Activated T-helper 1 cell treated with anti-CD3 and anti-CD28 coated beads, Interleukin-2, amount 50 U/mL, for 16 hours (primary cell): Measurements from ENCODE around the gene TSC2.
"Not testable (repeated sequence)": the region's sequence is repeated elsewhere in the genome, so short reads cannot be mapped to it uniquely, and the experiment has no call there.

Experiments used
- DNase-seq, 2 donors: peaks; one replicate each; pipeline ENCODE4 v3.0.0-alpha.2; 2020; ENCODE audit warnings: low read depth in 1 of 2, low spot score in 1 of 2

TSC2 gene

DNA sequence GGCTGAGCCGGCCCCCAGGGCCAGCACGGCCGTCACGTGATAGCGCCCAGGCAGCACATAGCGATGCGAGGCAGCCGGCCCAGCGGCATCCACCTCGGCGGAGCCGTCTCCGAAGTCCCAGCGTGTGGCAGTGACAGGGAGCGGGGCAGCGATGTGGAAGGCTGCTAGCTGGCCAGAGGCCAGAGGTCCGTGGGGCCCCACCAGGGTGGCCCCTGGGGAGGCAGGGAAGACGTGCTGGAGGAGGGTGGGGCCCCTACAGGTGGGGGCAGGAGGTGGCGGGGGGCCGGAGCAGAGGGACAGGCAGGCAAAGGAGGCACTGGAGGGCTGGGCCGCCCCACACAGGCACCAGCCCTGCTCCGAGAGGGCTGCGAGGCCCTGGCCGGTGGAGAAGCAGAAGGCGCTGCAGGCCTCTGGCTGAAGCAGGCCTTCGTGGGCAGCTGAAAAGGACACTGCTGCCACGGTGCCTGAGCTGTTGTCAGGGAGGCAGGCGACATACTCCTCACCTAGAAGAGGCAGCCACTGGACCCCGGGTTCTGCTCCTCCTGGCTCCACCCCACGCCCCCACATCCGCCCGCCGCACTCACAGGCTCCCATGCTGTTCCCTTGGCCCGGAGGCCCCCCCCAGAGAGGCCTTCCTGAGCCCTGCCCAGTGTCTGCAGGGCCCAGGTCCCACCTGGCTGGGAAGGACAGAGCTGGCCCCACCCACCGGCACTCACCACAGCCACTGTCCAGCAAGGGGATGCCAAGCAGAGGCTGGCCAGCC, 70.4 kb downstream of the TSC2 start:
- not testable (repeated sequence) for DNase-seq

DNA sequence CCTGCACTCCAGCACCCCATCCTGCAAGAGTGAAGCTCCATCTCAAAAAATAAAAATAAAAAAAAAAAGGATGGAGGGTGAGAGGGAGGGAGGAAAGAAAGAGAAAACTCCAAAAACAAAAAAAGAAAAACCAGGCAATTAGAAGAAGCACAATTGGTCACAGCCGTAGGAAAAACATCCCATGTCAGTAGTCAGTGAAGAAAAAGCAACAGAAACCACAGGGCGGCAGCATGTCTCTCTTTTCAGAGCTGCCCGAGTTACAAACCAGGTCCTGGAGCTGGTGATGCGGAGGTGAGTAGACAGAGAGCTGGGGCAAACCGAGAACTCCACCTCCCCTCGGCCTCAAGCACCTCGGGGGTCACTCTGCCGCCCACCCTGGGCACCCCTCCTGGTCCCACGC, 73.5 kb downstream of the TSC2 start:
- not testable (repeated sequence) for DNase-seq

DNA sequence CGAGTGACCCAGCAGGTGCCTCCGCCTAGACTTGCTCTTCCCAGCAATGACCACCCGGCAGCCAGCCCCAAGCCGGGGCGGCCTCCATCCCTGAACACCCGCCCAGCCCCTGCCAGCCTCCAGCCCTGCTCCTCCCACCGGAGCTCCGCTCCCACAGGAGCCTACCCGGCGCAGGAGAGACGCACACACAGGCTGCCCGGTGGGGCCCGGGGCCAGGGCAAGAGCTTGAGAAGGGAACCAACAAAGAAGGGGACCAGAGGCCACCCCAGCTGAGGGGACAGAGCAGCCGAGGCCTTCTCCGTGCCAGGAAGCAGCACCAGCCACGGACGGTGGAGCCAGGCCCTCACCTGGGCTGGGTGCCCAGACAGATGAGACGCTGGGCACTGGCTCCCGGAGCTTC, 74.1 kb downstream of the TSC2 start:
- DNase-seq: no peak

DNA sequence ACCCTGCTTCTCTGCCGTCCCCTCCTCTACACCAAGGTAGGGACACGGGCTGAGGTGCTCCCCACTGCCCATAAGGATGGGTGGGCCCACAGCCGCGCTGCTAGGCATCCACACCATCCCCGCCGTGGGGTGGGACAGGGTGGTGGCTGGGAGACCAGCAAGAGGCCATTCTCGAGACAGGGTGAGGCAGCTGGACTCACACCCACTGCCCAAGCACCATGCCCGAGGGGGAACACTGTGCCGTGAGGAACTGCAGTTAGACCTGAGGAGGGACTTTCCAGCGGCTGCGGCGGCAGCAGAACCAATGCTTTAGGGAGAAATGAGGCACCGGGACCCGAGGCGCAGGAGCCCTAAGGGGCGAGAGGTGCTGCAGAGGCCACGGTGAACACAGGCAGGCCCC, 74.6 kb downstream of the TSC2 start:
- DNase-seq: no peak

DNA sequence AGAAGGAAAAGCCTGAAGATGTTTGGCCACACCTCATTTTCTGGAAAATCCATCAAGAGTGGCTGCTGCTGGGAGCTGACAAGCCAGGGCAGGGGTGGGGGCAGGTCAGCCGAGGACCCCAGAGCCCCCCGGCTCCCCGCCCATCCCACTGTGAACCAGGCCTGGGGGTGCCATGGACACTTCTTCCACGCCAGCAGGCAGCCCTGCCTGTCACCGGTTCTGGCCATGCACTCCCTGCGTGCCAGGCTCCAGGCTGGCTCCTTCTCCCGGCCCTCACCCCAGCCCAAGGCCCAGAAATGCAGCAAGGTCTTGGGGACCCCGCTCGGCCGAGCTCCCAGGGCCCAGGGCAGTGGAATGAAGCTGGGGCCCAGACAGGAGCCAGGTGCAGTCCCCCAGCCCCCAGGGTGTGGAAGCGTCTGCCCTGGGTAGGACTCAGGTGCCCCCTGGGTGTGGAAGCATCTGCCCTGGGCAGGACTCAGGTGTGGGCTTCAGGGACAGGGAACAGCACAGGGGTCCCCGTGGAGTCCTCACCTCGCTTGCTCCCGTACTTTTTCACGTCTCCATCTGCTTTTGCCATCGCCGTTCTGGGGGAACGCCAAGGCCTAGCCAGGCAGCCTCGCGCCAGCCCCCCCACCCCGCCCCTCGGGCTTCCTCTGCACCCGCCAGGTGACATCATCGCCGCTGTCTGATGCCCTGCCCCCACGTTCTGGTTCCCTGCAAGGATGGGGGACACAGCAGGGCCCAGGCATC, 75.3 kb downstream of the TSC2 start:
- not testable (repeated sequence) for DNase-seq

DNA sequence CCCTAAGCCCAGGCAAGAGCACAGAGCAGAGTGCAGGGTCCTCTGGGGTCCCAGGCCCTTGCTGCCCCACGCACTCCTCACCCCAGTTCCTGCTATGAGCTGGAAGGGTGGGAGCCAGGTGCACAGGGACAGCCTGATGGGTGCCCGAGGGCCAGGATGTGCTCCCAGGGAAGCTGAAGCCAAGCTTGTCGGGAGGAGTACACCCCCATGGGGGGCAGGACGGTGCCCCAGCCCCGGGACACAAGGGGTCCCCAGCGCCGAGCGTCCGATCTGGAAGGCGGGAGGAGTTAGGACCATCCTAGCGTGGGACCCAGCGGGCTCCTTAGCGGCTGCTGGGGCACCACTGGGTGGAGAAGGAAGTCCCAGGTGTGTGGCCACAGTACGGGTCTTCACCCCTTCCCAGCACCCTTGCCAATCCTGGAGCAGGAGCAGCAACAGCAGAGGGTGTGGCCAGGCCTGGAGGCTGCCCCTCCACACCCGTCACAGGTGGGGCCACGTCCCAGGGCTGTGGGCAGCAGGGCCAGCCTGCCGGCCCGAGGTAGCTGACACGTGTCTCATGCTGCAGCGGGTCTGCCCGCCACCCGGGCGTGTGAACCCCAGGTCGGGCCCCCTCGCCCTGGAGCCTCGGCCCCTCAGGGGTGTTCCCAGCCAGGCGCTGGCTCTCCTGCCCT, 76.1 kb downstream of the TSC2 start:
- not testable (repeated sequence) for DNase-seq

DNA sequence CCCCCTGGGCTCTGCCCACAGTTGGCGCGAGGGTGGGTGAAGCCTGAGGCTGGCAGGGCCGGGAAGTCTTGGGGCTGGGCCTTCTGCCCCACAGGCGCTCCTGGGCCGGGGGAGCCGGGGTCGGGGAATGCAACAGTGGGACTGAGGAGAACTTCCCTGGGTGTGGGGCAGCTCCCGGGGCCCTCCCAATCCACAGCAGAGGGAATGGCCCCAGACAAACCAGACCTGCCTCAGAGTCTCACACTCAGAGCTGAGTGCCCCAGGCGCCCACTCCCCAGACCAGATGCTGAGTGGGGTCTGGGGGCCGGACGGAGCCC, 76.5 kb downstream of the TSC2 start:
- not testable (repeated sequence) for DNase-seq

DNA sequence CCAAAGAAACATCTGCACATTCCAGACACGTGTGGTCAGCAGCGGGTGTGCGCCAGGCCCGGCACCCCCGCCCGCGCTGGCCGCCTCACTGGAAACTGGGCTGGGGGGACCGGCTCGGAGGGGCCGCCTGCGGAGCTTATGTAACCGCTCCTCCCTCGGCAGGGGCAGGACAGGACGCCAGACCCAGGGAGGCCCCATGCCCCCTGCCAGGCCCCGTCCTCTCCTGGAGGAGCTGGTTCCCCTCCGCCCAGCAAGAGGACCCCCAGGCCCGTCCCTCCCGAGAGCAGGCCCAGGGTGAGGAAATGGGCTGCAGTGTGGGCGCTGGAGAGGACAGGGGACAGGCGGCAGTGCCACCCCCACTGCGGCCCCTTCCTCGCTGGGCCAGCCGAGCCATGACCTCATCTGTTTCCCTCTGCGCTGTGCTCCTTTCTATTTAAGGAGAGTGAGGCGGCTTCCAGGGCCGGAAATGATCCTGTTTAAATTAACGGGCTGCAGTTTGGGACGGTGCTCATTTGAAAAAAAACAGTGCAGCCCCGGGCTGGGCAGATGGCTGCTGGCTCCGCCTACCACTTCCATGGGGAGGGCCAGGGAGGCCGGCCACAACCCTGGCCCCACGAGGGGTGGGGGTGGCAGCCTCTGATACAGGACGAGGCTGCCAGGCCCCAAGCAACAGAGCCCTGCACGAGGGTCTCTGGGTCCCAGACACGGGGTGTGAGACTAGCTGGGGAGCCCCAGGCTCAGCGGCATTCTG, 77.1 kb downstream of the TSC2 start:
- DNase-seq: not testable (repeated sequence)

DNA sequence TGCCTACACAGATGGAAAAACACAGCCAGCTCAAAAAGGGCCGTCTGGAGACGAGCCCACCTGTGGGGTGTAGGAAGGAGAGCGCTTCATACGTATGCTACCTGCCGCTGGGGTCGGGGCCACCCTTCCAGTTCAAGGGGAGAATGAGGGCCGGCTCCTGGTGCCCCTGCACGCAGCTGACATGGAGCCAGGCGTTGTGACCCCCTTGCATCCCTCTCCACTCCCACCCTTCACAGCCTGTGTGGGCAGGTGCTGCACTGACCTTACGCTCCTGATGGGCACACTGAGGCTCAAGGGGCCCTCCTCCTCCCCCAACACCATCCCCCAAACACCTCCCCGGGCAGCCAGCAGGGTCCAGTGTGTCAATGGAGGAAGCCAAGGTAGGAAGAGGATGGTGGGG, 77.8 kb downstream of the TSC2 start:
- not testable (repeated sequence) for DNase-seq

DNA sequence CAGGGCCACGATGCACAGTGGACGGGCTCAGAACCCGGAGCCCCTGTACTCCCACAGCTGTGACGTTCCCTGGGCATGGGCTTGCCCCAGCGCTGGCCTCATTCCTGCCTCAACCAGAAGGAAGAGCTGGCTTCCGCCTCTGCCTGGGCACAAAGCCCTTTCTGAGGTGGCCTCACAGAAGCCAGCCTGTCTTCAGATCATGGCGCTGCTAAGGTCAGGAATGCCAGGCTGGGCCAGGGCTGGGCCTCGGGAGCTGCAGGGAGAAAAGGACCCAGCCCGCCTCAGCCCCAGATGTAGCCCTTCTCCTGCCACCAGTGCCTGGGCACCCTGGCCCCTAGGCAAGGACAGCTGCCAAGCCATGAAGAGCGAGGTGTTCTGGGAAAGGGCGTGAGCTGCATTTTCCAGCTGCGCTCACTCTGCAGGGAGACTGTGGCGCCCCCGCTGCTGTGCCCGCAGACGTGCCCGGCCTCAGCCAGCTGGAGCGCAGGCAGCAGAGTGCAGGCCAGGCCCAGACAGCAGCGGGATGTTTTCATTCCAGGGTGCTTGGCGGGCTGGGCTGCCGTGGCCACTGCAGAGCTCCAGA, 78.5 kb downstream of the TSC2 start:
- not testable (repeated sequence) for DNase-seq

DNA sequence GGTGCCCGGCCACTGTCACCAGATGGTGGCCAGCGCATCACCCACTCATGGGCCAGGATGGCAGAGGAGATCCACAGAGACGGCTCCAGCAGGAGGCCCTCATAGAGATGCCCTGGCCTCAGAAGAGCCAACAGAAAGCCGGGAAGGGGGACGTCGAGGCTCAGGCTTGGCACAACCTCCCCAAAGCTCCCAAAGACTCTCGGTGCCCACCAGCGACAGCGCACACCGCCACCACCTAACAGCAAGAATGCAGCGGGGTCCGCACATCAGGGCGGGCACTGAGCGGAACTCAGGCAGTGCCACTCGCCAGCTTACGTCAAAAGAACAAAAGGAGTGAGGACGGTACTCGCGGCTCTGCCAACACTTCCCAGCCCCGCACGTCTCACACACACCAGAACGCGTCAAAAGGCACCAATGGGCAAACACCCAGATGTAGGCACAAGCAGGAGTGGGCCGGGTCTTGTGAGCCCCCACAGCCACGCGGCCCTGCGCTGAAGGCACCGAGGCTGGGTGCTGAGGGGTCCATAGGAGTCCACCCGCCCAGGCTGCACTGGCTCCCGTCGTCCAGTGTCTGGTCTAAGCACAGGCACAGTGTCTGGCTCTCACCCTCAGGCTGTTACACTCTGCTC, 79.3 kb downstream of the TSC2 start:
- DNase-seq: not testable (repeated sequence)

DNA sequence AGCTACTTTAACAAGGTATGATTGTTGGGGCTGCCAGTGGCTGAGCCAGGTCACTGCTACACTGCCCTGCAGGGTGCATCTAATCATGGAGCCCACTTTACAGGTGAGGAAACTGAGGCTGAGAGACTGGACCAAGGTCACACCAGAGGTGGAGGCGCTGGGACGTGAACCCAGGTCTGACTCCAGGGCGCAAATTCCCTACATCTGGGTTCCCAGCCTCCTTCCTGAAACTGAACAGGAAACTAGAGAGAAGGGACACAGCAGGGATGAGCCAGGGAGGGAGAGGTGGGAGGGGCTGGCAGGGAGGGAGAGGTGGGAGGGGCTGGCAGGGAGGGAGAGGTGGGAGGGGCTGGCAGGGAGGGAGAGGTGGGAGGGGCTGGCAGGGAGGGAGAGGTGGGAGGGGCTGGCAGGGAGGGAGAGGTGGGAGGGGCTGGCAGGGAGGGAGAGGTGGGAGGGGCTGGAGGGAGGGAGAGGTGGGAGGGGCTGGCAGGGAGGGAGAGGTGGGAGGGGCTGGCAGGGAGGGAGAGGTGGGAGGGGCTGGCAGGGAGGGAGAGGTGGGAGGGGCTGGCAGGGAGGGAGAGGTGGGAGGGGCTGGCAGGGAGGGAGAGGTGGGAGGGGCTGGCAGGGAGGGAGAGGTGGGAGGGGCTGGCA, 80.0 kb downstream of the TSC2 start:
- not testable (repeated sequence) for DNase-seq

DNA sequence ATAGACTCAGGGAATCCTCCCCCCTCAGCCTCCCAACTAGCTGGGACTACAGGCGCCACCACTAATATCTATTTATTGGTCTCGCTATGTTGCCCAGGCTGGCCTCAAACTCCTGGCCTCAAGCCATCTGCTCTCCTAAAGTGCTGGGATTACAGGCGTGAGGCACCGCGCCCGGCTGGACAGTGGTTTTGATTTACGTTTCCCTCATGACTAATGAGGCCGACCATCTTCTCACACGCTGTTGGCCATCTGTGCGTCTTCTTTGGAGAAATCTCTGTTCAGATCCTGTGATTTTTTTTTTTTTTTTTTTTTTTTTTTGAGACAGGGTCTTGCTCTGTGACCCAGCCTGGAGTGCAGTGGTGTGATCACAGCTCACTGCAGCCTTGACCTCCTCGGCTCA, 81.5 kb downstream of the TSC2 start:
- DNase-seq: not testable (repeated sequence)

DNA sequence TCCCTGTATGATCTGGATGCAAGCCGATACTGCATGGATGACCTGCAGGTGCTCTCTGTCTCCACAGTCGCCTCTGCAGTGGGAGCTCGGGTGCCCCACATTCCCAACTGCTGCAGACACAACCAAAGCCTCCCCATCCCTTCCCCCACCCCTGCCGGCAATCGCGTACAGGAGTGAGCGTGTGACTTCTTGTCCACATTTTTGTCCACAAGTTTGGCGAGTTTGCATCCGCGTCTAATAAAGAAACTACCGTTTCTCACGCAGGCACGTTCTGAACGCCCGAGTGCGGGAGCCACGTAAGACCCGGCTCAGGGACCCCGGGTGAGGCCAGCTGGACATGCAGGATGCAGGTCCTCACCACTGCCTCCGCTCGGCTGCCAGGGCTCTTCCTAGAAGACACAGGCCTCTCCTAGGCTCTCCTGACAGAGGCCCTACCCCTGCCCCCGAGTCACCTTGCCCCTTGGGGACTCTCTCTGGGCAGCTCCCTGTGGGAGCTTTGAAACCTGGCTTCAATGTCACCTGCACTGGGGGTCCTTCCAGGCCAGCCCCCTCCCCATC, 82.2 kb downstream of the TSC2 start:
- DNase-seq: not testable (repeated sequence)

DNA sequence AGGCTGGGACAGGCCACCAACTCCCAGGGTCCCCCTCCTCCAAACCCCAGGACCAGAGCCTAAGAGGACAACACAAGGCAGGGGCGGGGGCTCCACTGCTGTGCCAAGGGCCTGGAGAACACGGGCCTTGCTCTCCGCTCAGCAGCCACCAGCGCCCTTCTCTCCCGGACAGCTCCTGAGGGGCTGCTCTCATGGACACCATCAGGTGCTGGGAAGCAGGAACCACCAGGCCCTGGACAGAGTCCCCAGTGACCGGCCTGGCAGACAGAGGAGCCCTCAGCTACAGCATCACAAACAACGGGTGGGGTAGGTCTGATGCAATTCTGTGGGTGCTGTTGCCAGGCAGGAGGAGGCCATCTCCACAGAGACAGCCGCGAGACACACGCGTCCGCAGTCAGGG, 86.0 kb downstream of the TSC2 start:
- DNase-seq: not testable (repeated sequence)

DNA sequence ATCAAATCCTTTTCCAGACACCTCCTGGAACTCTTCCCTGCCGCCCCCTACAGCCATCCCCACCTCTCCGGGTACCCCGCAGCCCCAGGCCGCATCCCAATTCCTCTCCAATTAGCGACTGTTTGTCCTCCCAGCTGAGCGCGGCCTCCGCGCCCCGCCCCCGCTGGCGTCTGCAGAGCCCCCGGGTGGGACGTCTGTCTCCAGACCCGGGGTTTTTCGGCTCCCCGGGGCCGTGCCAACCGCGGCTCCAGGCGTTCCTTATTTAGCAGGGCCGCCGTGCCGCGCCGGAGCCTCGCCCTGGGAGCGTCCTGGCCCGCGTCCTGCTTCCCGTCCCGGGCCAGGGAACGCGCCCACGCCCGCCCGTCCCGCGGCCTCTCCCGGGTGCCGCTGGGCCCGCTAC, 87.3 kb downstream of the TSC2 start:
- not testable (repeated sequence) for DNase-seq

DNA sequence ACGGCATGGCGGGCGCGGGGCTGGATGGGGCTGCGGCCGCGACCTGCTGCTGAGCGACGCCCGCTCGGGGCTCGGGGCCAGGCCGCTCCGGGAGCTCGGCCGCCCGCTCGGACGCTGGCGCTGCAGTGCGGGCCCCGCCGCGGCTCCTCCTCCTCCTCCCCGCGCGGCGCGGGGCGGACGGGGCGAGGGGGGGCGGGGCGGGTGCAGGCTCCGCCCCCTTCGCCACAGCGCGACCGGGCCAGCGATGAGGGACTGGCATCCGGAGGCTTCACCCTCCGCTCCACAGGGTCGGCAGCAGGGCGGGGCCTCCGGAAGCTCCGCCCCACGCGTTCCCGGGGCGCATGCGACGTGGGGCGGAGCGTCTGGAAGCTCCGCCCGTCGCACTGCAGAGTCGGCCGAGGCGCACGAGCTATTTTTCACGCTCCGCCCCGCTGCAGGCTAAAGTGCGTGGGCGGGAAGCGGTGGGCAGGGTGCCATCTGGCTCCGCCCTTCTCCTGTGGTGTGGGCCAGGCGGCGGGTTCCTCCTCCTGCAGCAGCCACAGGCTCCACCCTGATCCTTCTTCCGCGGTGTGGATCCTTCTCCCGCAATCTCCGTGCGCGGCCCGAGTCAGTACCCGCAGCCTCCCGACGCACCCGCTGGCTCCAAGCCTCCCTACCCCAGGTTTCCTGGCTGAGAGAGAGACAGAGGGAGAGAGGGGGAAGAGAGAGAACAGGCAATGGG, 88.1 kb downstream of the TSC2 start, which contains the start of gene PKD1:
PKD1 (minus strand) TSS at position 129 of the 721 bp plus-strand sequence. CDS start 209 bp downstream, outside the sequence.
- DNase-seq: peak; percentile 97 to 98
